PC-9 (cell line): Measurements from ENCODE around the gene DIAPH3. TPM values are rescaled to one million over a fixed set of nuclear protein-coding genes. Genes with fewer than 3 reads are reported as not detected.

Experiments
- BruUV-seq: library from RNA; stranded (reverse); fragments of 400-500 nt; replicated peaks from 2 replicates; lab custom pipeline; 2021; lab: Mats Ljungman, UMichigan
- CTCF ChIA-PET: fragments of 300-600 bp; sonication (Branson Sonifier 250); formaldehyde crosslinking; loops from one replicate; lab custom pipeline; 2022; ENCODE audit warnings: antibody characterized with exemption; lab: Charles Lee
- POLR2A ChIA-PET: fragments of 300-600 bp; sonication (Branson Sonifier 250); formaldehyde crosslinking; loops from one replicate; lab custom pipeline; 2022; ENCODE audit warnings: antibody characterized with exemption; ENCODE audit not compliant: unreplicated experiment; lab: Charles Lee
- DNase-seq, 2 experiments: peaks; one replicate each; pipeline versions ENCODE4 v3.0.0 to v3.0.0-alpha.2; 2015 to 2022; ENCODE audit warnings: mixed read lengths in 1 of 2
- H2AFZ ChIP-seq: fragments of 200-600 bp; sonication (generic); 2 replicates; pipeline ENCODE4 v1.8.1; 2017; ENCODE audit warnings: antibody characterized with exemption
- H3F3A ChIP-seq: fragments of 200-600 bp; sonication (generic); 2 replicates; pipeline ENCODE4 v1.8.1; 2017; ENCODE audit warnings: antibody characterized with exemption, mild to moderate bottlenecking, low read depth; ENCODE audit not compliant: insufficient read depth
- H3K27ac ChIP-seq: fragments of 200-600 bp; sonication (generic); 2 replicates; pipeline ENCODE4 v1.6.1; 2016; ENCODE audit warnings: mixed run types
- H3K27me3 ChIP-seq: fragments of 200-600 bp; sonication (generic); 2 replicates; pipeline ENCODE4 v1.6.1; 2016; ENCODE audit warnings: low read depth, mixed run types; ENCODE audit not compliant: insufficient read depth
- H3K36me3 ChIP-seq: fragments of 200-600 bp; sonication (generic); 2 replicates; pipeline ENCODE4 v1.6.1; 2016; ENCODE audit warnings: low read depth, mixed run types
- H3K4me1 ChIP-seq: fragments of 200-600 bp; sonication (generic); replicated peaks from 2 replicates; pipeline ENCODE4 v1.6.1; 2016; ENCODE audit warnings: mixed run types; ENCODE audit not compliant: insufficient read depth
- H3K4me2 ChIP-seq: fragments of 200-600 bp; sonication (generic); 2 replicates; pipeline ENCODE4 v1.6.1; 2017; ENCODE audit warnings: mixed run types
- H3K4me3 ChIP-seq: fragments of 200-600 bp; sonication (generic); 2 replicates; pipeline ENCODE4 v1.6.1; 2016; ENCODE audit warnings: mixed run types
- H3K79me2 ChIP-seq: fragments of 200-600 bp; sonication (generic); 2 replicates; pipeline ENCODE4 v1.6.1; 2017; ENCODE audit warnings: low read depth, mixed run types
- H3K9me2 ChIP-seq: fragments of 200-600 bp; sonication (generic); 2 replicates; pipeline ENCODE4 v1.8.1; 2017; ENCODE audit warnings: mild to moderate bottlenecking; ENCODE audit not compliant: insufficient read depth
- H3K9me3 ChIP-seq: fragments of 200-600 bp; sonication (generic); 2 replicates; pipeline ENCODE4 v1.8.1; 2016; ENCODE audit warnings: low read depth; ENCODE audit not compliant: insufficient read depth
- H4K20me1 ChIP-seq: fragments of 200-600 bp; sonication (generic); 2 replicates; pipeline ENCODE4 v1.8.1; 2017; ENCODE audit not compliant: insufficient read depth
- CTCF ChIP-seq: fragments of 200-600 bp; sonication (generic); conservative IDR thresholded peaks from 2 replicates; pipeline ENCODE4 v1.6.1; 2017; ENCODE audit warnings: mixed run types, antibody characterized with exemption, mild to moderate bottlenecking, moderate library complexity
- EZH2 ChIP-seq: fragments of 200-600 bp; sonication (generic); IDR thresholded peaks from 2 replicates; pipeline ENCODE4 v1.8.0; 2017; ENCODE audit warnings: antibody characterized with exemption, low read depth
- intact Hi-C: fragments of 100-400 bp; cut with micrococcal nuclease; formaldehyde crosslinking; loops from one replicate; pipeline ENCODE4 v1.10.0; 2022; ENCODE audit not compliant: unreplicated experiment
- total RNA-seq: library from RNA; stranded (reverse); gene quantifications from 2 replicates; pipeline ENCODE4 v1.2.3, GENCODE V29; 2021

The DIAPH3 gene
- total RNA-seq, 1 experiment from 2014 or later: 39.3 TPM

- no peak overlapping the region for H3K27ac ChIP-seq
- no peak overlapping the region for H3K4me3 ChIP-seq
- H2AFZ ChIP-seq: no peak overlapping the region
- intact Hi-C loops: loop anchor here (10.0 kb wide), 1 partner anchor 280 kb away; no protein-coding TSS in a partner anchor
- no peaks in the 10 kb centered on the region for H3F3A ChIP-seq
- no peaks in the 10 kb centered on the region for H3K9me3 ChIP-seq
- no peaks in the 10 kb centered on the region for H4K20me1 ChIP-seq
- no peaks in the 10 kb centered on the region for H3K36me3 ChIP-seq
- no TSS peak for BruUV-seq
- DNase-seq: no peak
- H3K27me3 ChIP-seq: no peaks in the 10 kb centered on the region
- H3K4me1 ChIP-seq: no peaks in the 10 kb centered on the region
- H3K4me2 ChIP-seq: no peak overlapping the region
- ChIA-PET POLR2A (no interaction called here), CTCF (no interaction called here)
- H3K79me2 ChIP-seq: no peaks in the 10 kb centered on the region
- H3K9me2 ChIP-seq: no peaks in the 10 kb centered on the region
- TF ChIP-seq EZH2 (no peak), CTCF (no peak)
These were observed 489.1 kb downstream of the DIAPH3 start for GRCh38 chr13:59674616-59675015.

- H3K27ac ChIP-seq: no peak overlapping the region
- H3K9me2 ChIP-seq: no peaks in the 10 kb centered on the region
- no peak overlapping the region for H2AFZ ChIP-seq
- H3F3A ChIP-seq: no peaks in the 10 kb centered on the region
- H3K4me1 ChIP-seq: no peaks in the 10 kb centered on the region
- POLR2A ChIA-PET: no interaction called here
- BruUV-seq: no TSS peak
- no peaks in the 10 kb centered on the region for H3K79me2 ChIP-seq
- intact Hi-C loops: loop anchor here (10.0 kb wide), 1 partner anchor 278 kb away; no protein-coding TSS in a partner anchor
- H3K27me3 ChIP-seq: no peaks in the 10 kb centered on the region
- no peaks in the 10 kb centered on the region for H3K36me3 ChIP-seq
- no peak overlapping the region for H3K4me3 ChIP-seq
- TF ChIP-seq EZH2: no peak
- TF ChIP-seq CTCF: no peak
- DNase-seq: no peak
- H4K20me1 ChIP-seq: no peaks in the 10 kb centered on the region
- no peaks in the 10 kb centered on the region for H3K9me3 ChIP-seq
- CTCF ChIA-PET: no interaction called here
- no peak overlapping the region for H3K4me2 ChIP-seq
These were observed 490.4 kb downstream of the DIAPH3 start for GRCh38 chr13:59673286-59673685.

- Histone ChIP-seq H3K4me1 (no peaks in the 10 kb centered on the region), H3K4me2 (no peak overlapping the region), H3K27ac (no peak overlapping the region), H3K79me2 (no peaks in the 10 kb centered on the region), H2AFZ (no peak overlapping the region), H3K9me3 (no peaks in the 10 kb centered on the region), H3K36me3 (no peaks in the 10 kb centered on the region), H3K9me2 (no peaks in the 10 kb centered on the region), H4K20me1 (no peaks in the 10 kb centered on the region), H3K4me3 (no peak overlapping the region), H3F3A (no peaks in the 10 kb centered on the region), H3K27me3 (no peaks in the 10 kb centered on the region)
- ChIA-PET POLR2A (no interaction called here), CTCF (no interaction called here)
- DNase-seq: no peak
- no TSS peak for BruUV-seq
- intact Hi-C loops: loop anchor here (10.0 kb wide), 1 partner anchor 278 kb away; no protein-coding TSS in a partner anchor
- TF ChIP-seq EZH2 (no peak), CTCF (no peak)
These were observed 491.3 kb downstream of the DIAPH3 start for GRCh38 chr13:59672445-59672844.
